HEK293T (cell line): ENCODE measurements around the gene TRABD2B.

Experiments
- BHLHE40 ChIP-seq: fragments of 450-650 bp; IDR thresholded peaks from 2 replicates; pipeline ENCODE4 v1.6.1; 2016; ENCODE audit warnings: mild to moderate bottlenecking, moderate library complexity, borderline replicate concordance
- ELF4 ChIP-seq: fragments of 450-650 bp; IDR thresholded peaks from 2 replicates; pipeline ENCODE4 v1.6.1; 2017; ENCODE audit warnings: antibody characterized with exemption
- FOXA1 ChIP-seq: fragments of 450-650 bp; IDR thresholded peaks from 2 replicates; pipeline ENCODE4 v1.6.1; 2016; ENCODE audit warnings: mild to moderate bottlenecking
- FOXM1 ChIP-seq: fragments of 450-650 bp; IDR thresholded peaks from 2 replicates; pipeline ENCODE4 v1.6.1; 2017; ENCODE audit warnings: mild to moderate bottlenecking, borderline replicate concordance
- NFRKB ChIP-seq: fragments of 450-650 bp; IDR thresholded peaks from 2 replicates; pipeline ENCODE4 v1.6.1; 2016; ENCODE audit warnings: mild to moderate bottlenecking, moderate library complexity
- SUZ12 ChIP-seq: fragments of 450-650 bp; IDR thresholded peaks from 2 replicates; pipeline ENCODE4 v1.6.1; 2016; ENCODE audit warnings: mild to moderate bottlenecking
- ZNF384 ChIP-seq: fragments of 450-650 bp; IDR thresholded peaks from 2 replicates; pipeline ENCODE4 v1.6.1; 2016

- TF ChIP-seq NFRKB (no peak), BHLHE40 (no peak), ELF4 (no peak), FOXM1 (no peak), ZNF384 (no peak), FOXA1 (no peak), SUZ12 (no peak)
Observed at GRCh38 chr1:47828978-47829377, 168.2 kb downstream of the TRABD2B start.
